GM21515 (cell line): ENCODE data around the gene GSKIP.
"Not testable (repeated sequence)": the region's sequence is repeated elsewhere in the genome, so short reads cannot be mapped to it uniquely, and the experiment has no call there.

Experiments
- ATAC-seq: cut with Tn5 transposase; IDR thresholded peaks from one replicate; pipeline ENCODE4 v1.9.1; 2021; ENCODE audit not compliant: unreplicated experiment

Gene GSKIP

DNA sequence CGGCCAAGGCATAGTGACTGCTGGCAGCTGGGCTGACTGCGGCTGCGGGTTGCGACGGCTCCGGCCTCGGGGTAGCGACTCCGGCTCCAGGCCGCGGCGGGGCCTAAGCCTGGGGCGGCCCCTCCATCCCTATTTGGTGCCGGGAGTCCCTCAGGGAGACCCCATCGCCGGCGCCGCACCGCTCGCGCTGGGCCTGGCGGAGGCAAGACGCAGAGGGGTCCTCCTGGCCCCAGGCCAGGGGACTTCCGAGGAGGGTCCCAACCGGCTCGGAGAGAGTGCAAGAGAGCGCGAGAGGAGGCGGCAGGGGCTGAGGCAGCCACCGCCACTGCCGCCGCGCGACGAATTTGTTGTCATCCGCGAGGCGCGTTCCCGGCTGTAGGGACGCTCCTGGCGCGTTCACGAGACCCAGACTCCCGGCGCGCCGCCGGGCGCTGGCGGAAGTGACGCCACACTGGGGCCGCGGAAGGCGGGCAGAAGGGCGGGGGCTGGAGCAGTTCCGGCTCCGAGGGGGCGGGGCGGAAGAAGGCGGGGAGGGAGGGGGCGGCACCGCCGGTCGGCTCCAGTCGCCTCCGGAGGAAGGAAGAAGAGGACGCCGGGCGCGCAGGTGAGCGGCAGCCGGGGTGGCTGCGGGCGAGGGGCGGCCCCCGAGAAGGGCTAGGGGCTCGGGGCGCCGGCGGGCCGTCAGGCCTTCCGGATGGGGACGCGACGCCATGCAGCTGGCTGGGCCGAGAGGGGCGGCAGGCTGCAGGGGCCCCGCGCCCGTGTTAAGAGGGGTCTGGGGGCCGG lies at the start of gene GSKIP, which contains the start of gene ATG2B:
GSKIP (plus strand) TSS at position 562 of the 786 bp plus-strand sequence. CDS start 18,722 bp downstream, outside the sequence.
ATG2B (minus strand) TSS at position 377 of the 786 bp plus-strand sequence; CDS start at position 12, 365 bp downstream.
- peak; percentile 69 for ATAC-seq

DNA sequence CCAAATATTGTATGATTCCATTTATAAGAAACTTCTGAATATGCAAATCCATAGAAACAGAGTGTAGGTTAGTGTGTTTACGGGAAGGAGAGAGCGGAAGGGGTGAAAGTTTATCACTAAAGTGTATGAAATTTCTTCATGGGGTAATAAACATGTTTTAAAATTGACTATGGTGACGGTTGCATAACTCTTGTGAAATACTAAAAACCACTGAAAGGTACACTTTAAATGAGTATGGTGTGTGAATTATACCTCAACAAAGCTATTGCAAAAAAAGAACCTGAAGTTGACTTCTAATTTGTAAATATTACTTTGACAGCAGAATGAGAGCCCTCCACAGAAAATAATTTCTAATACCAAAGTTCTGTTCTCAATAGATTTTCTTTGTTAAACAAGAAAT lies 47.2 kb upstream of the GSKIP start:
- ATAC-seq: no peak

DNA sequence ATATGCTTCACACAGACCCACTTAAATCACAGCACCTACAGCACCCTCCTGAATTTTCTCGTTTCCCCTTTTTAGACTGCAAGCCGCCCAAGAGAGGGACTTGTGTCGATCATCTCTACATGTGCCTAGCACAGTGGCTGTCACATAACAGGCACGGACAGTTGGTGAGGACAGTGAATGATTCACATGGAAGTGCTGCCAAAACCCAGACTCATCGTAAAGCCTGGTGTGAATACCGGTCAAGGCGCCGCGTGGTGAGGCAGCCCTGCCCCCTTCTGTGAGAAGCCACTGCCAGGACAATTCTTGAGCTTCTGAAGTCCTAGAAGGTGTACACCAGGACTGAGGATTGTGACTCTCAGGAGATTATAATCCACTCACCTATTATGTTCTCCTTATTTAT lies 44.5 kb upstream of the GSKIP start:
- no peak for ATAC-seq

- ATAC-seq: no peak
These were observed 42.7 kb upstream of the GSKIP start for GRCh38 chr14:96320605-96321004.

DNA sequence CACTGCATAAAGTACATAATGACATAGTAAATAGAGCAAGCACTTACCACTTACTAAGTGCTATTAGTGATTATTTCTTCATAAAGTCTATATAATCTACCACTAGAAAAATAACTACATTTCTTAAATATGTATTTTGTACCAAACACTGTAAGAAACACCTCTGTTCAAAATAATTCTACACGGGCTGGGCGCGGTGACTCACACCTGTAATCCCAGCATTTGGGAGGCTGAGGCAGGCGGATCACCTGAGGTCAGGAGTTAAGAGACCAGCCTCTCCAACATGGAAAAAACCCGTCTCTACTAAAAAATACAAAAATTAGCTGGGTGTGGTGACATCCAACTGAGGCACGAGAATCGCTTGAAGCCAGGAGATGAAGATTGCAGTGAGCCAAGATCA lies 39.1 kb upstream of the GSKIP start:
- ATAC-seq: no peak

DNA sequence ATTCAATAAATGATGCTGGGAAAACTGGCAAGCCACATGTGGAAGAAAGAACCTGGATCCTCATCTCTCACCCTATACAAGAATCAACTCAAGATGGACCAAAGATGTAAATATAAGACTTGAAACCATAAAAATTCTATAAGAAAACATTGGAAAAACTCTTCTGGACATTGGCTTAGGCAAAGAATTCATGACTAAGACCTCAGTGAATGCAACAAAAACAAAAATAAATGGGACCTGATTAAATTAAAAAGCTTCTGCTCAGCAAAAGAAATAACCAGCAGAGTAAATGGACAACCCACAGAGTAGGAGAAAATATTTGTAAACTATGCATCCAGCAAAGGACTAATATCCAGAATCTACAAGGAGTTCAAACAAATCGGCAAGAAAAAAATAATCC lies 24.8 kb upstream of the GSKIP start:
- no peak for ATAC-seq

- no peak for ATAC-seq
These were observed 22.0 kb upstream of the GSKIP start for GRCh38 chr14:96341323-96341722.

- no peak for ATAC-seq
These were observed 17.7 kb upstream of the GSKIP start for GRCh38 chr14:96345669-96346068.

GRCh38 chr14:96347957-96348356 lies 15.4 kb upstream of the GSKIP start:
- ATAC-seq: not testable (repeated sequence)

DNA sequence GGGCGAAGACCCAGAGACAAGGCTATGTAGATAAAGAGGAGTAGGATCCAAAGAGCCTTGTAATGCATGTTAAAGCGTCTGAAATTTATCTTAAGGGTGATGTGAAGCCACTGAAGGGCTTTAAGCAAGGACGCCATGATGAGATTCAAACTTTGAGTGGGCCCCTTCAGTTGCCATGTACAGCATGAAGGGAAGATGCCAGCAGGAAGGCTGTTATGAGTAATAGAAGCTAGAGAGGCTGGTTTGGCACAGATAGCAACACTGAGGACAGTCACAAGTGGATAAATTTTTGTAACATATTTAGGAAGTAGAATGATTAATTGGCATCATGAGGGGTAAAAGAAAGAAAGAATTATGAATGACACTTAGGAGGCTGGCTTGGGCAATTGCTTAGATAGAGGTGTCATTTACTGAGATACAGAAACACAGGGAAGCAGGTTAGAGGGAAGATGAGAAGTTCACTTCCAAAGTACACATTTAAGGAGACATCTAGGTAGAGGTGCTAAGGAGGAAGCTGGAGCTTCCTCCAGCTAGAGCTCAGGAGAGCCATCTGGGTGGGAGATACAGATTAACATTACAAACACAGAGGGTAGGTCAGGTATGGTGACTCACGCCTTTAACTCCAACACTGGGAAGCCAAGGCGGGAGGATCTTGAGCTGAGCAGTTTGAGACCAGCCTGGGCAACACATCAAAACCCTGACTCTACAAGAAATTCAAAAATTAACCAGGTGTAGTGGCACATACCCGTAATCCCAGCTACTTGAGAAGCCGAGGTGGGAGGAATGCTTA lies 13.8 kb upstream of the GSKIP start:
- no peak for ATAC-seq

GRCh38 chr14:96351986-96352385 lies 11.3 kb upstream of the GSKIP start:
- ATAC-seq: no peak

DNA sequence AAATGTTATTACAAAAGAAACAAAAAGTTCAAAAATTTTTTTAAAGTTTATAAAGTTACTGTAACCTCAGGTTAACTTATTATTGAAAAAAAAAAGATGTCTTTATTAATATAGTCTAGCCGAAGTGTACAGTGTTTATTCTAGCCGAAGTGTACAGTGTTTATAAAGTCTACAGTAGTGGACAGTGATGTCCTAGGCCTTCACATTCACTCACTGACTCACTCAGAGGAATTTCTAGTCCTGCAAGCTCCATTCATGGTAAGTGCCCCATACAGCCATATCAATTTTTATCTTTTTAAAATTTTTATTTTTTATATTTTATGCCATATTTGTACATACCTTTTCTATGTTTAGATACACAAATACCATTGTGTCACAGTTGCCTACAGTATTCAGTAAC lies 10.6 kb upstream of the GSKIP start:
- ATAC-seq: no peak

- ATAC-seq: no peak
These were observed 9.1 kb upstream of the GSKIP start for GRCh38 chr14:96354246-96354645.

DNA sequence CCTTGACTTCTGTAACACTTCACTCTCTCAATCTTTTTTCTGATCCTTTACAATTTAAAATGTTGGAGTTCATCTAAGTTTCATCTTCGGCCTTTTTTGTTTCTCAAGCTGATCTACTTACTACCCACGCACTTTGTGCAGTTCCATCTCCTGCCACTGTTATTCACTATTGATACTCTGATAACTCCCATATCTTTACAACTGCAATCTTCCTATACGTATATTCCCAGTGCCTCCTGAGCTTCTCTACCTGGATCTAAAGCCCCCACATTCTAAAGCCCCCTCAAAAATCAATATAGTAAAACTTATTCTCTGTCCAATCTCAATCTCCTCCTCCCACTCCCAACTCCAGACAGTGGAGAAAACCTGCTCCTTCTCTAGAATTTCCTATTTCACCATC lies 6.1 kb upstream of the GSKIP start:
- no peak for ATAC-seq

- ATAC-seq: no peak
These were observed 3.4 kb upstream of the GSKIP start for GRCh38 chr14:96359959-96360358.

DNA sequence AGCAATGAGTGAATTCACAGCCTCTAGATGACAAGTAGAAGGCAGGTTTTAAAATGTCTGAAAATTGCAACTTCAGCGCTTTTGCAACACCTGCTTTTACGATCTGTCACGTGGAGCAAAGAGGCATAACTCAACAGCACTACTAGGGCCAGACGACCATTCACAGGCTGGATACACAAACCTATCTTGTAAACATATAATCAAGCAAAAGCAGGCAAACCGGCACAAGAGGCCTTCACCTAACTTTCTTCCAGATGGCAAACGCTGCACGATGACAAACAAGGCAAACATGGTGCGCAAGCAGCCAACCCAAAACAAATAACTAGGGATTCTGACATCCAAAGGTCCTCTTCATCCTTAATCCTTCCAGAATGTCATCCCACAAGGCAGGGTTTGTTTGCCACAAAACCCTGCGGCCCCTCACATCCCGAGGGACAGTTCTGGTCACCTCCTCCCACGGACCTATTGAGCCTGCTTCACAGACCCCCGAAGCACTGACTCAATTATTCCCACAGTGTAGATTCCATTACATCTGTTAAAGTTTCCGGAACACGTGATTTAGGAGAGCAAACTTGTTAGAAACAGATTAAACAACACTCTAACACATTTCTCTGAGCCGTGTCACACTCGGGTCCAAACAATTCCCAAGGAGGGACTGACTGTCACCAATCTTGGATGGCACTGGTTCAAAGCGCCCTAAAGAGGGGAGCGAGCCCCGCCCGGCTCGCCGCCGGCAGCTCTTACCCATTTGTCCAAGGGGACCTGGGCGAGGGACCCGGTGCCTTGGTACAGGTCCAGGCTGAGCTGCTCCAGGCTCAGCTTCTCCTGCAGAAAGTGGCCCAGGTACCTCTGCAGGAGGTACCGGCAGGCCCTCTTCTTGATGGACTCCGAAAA lies 1.0 kb upstream of the GSKIP start:
- peak; percentile 26 for ATAC-seq

- ATAC-seq: peak; percentile 31
These were observed 518 bp downstream of the GSKIP start for GRCh38 chr14:96363751-96364336.

DNA sequence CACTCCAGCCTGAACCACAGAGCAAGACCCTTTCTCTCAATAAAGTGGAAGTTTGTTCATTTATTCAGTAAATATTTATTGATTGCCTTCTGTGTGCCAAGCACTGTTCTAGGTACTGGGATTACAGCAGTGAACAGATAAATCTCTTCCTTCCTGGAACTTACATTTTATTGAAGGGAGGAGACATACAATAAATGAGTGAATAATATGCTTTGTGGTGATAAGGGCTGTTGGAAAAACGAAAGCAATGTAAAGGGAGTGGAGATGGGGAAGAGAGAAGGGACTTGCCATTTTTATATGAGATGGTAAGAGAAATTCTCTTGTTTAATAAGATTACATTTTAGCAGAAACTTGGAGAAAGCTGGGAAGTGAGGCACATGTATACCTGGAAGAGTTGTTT lies 1.6 kb downstream of the GSKIP start:
- ATAC-seq: no peak

DNA sequence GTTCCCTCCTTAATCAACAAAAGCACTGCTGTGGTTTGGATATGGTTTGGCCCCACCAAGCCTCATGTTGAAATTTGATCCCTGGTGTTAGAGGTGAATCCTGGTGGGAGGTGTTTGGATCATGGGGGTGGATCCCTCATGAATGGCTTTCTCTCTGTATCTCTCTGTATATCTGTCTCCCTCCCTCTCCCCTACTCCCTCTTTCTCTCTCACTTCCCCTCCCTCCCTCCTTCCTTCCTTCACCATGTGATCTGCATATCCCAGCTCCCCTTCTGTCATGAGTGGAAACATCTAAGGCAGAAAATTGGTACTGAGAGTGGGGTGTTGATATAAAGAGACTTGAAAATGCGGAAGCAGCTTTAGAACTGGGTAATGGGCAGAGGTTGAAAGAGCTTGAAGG lies 5.2 kb downstream of the GSKIP start:
- no peak for ATAC-seq

GRCh38 chr14:96370528-96370927 lies 7.2 kb downstream of the GSKIP start:
- no peak for ATAC-seq

- no peak for ATAC-seq
These were observed 10.2 kb downstream of the GSKIP start for GRCh38 chr14:96373538-96373937.
